Measurements from ENCODE around the gene SAMD4A.

The SAMD4A gene

DNA sequence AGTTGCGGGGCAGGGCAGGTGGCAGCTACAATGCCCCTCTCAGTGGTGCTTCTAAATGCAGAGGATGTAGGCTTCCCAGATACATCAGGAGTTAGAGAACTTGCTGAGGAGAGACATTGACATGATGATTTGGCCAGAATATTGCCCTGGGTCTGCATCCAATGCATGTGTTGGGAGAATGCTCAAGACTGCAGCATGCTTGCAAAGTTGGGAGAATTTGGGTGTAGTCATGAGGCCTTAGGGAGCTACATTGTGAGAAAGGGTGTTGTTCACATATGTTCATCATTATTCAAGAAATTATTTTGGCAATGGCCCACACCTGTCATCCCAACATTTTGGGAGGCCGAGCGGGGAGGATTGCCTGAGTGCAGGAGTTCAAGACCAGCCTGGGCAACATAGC lies 149.9 kb downstream of the SAMD4A start:
- TF ChIP-seq, protein P1, sequence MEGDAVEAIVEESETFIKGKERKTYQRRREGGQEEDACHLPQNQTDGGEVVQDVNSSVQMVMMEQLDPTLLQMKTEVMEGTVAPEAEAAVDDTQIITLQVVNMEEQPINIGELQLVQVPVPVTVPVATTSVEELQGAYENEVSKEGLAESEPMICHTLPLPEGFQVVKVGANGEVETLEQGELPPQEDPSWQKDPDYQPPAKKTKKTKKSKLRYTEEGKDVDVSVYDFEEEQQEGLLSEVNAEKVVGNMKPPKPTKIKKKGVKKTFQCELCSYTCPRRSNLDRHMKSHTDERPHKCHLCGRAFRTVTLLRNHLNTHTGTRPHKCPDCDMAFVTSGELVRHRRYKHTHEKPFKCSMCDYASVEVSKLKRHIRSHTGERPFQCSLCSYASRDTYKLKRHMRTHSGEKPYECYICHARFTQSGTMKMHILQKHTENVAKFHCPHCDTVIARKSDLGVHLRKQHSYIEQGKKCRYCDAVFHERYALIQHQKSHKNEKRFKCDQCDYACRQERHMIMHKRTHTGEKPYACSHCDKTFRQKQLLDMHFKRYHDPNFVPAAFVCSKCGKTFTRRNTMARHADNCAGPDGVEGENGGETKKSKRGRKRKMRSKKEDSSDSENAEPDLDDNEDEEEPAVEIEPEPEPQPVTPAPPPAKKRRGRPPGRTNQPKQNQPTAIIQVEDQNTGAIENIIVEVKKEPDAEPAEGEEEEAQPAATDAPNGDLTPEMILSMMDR (conservative IDR thresholded peaks at IDR 0.05): no peak
- no peak for TF ChIP-seq ZFX (IDR thresholded peaks at IDR 0.05)
- H3K27ac ChIP-seq: no peak overlapping the region

DNA sequence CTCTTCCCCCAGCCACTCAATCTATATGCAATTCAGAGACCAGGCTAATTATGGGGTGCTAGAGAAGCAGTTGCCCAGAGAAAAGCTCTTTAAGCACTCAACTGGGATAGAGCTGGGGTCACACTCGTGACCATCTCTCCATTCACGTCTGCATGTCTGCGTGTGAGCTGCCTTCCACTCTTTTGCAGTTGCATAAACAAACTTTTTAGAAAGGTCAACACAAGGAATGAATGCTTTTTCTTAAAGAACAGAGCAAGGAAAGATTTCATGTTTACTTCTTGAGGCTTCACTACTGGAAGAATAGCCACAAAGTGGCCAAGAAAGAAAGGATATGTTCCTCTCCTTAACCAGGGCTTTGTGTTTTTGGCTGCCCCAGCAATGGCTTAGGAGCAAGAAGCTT lies 151.1 kb downstream of the SAMD4A start:
- TF ChIP-seq, protein P1 (conservative IDR thresholded peaks at IDR 0.05): no peak
- no peak for TF ChIP-seq ZFX (IDR thresholded peaks at IDR 0.05)
- H3K27ac ChIP-seq: no peak overlapping the region

DNA sequence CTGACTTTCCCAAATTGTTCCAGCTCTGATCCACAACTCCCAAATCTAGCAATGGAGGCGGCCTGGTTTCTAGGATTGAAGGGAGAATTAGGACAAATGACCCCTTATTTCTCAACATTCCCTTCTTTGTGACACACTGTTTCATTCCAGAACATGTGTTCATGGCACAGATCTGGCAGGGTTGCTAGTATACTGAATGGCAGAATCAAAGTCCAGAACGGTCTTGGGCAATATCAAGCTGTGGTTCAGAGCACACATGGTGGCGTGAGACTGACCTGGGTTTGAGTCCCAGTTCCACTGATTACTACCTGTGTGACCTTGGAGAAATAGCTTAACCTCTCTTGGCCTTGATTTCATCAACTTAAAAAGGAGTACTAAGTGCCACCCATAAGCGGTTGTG lies 152.5 kb downstream of the SAMD4A start:
- H3K27ac ChIP-seq: no peak overlapping the region
- no peak for TF ChIP-seq ZFX (IDR thresholded peaks at IDR 0.05)
- TF ChIP-seq, protein P1 (conservative IDR thresholded peaks at IDR 0.05): no peak

DNA sequence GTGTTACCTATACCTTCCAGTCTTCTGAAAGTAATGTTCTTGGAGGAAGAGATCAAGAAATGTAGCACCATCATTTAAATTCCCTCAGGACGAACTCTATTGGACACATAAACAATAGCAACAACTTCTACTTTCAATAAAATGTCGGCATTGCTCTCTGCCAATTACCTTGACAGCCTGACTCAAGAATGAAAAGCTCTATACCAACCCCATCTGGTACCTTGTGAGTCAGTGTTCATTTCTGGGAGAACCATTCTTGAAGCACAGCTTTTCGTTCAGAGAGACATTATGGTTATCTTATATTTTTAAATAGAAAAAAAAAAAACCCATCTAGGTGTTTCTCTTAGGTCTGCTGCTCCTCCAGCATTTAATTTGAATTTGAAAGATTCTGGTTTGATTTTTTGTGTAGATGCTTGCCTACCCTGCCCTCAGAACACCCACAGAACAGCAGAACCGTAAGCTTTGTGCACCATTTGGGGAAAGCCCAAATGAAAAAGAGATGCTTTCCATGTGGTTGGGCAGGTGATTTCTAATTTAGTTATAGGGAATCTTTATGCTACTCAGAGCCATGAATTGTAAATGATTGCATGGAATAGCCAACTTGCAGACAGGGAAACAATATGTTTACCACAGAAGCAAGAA lies 156.0 kb downstream of the SAMD4A start:
- no peak for TF ChIP-seq ZFX (IDR thresholded peaks at IDR 0.05)
- TF ChIP-seq, protein P1 (conservative IDR thresholded peaks at IDR 0.05): peak; percentile 20; the same call in 1 of the 2 replicates
- H3K27ac ChIP-seq: no peak overlapping the region

DNA sequence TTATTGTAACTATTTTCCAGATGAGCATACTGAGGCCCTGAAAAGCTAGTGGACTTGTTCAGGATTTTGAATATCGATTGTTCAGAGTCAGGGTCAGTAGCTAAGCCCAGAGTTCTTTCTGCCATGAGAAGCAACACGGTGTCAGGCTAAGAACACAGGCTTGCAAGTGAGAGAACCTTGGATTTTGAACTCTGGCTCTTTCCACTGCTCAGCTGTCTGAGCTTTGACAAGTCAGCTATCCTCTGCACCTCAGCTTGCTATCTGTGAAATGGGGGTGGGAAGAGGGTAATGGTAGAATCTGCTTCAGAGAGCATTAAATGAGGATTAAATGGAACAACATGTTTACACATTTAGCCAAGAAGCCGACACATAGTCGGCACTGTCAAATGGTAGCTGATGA lies 157.2 kb downstream of the SAMD4A start:
- H3K27ac ChIP-seq: no peak overlapping the region
- TF ChIP-seq, protein P1 (conservative IDR thresholded peaks at IDR 0.05): no peak
- TF ChIP-seq ZFX (IDR thresholded peaks at IDR 0.05): no peak

DNA sequence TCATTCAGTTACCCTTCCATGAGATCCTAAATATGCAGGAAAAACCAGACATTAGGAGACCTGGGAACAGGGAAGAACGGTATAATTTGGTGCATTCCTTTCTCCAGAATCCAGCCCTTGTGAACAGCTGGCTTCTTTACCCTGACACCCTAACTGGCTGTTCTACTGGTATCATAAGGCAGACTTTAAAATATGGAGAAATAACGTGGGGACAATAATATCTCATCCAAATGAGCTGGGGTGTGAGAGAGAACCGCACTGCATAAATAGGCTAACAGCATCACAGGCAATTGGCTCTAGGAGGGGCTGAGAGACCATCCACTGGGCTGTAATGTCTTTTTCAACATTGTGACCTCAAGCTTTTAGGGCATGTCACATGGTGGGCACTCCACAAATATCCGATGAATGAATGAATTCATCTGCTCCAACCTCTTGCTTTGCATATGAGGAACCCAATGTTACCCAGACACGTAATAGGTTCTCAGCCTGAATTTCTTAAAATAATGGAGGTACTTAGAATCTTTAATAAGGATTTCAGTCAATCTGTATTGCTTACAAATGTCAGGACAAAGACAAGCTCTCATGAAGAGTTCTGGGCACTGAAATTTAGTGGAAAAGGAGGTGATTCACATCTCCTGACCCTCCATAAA lies 157.9 kb downstream of the SAMD4A start:
- TF ChIP-seq, protein P1 (conservative IDR thresholded peaks at IDR 0.05): no peak
- TF ChIP-seq ZFX (IDR thresholded peaks at IDR 0.05): no peak
- H3K27ac ChIP-seq: no peak overlapping the region

DNA sequence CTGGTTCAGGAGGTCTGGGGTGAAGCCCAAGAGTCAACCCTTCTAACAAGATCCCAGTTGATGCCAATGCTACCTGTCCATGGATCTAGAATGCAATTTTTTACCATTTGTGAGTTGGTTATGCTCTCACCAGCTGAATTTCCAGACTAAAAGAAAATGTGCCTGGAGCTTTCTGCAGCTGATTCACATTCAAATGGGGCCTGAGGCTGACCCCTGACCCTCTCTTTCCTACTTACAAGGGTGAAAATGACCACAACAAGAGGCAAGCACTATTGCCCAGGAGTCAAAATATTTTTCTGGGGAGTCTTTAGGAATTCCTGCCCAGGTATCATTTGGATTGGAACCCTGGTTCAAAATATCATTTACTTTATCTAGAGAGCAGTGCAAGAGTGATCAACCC lies 159.1 kb downstream of the SAMD4A start:
- H3K27ac ChIP-seq: no peak overlapping the region
- TF ChIP-seq, protein P1 (conservative IDR thresholded peaks at IDR 0.05): no peak
- TF ChIP-seq ZFX (IDR thresholded peaks at IDR 0.05): no peak

Data from C4-2B (cell line).